Measurements from ENCODE around the gene ABCA13. TPM values are rescaled to one million over a fixed set of nuclear protein-coding genes. Genes with fewer than 3 reads are reported as not detected.

ABCA13 gene
- total and polyA plus RNA-seq, 2 donors from 2014 or later, result 0.62 to 6.0 TPM

GRCh38 chr7:48408731-48409130 lies 237.5 kb downstream of the ABCA13 start:
- no peaks in the 10 kb centered on the region for H3K9me3 ChIP-seq (ENCODE audit: control insufficient read depth in 2 of 3, insufficient read depth in 1 of 3, low read length in 3 of 3)
- H3K4me1 ChIP-seq (ENCODE audit: control insufficient read depth in 2 of 3, insufficient read depth in 2 of 3, low read depth in 1 of 3, low read length in 3 of 3), result no peaks in the 10 kb centered on the region
- intact Hi-C loops (cut with DNase I), result no loop called here
- no peaks in the 10 kb centered on the region for H3K27me3 ChIP-seq (ENCODE audit: control insufficient read depth, insufficient read depth, low read length)
- DNase-seq (no peak), FAIRE-seq (no peak)
- no peak overlapping the region for H3K4me3 ChIP-seq (ENCODE audit: low read length in 3 of 3)
- H3K36me3 ChIP-seq (ENCODE audit: control insufficient read depth in 2 of 3, insufficient read depth in 3 of 3, low read length in 3 of 3), result no peaks in the 10 kb centered on the region
- no peak overlapping the region for H3K9ac ChIP-seq (ENCODE audit: low read length in 3 of 3)
- no peak overlapping the region for H3K27ac ChIP-seq (ENCODE audit: low read depth in 2 of 2, low read length in 2 of 2)
- TF ChIP-seq, protein P1, sequence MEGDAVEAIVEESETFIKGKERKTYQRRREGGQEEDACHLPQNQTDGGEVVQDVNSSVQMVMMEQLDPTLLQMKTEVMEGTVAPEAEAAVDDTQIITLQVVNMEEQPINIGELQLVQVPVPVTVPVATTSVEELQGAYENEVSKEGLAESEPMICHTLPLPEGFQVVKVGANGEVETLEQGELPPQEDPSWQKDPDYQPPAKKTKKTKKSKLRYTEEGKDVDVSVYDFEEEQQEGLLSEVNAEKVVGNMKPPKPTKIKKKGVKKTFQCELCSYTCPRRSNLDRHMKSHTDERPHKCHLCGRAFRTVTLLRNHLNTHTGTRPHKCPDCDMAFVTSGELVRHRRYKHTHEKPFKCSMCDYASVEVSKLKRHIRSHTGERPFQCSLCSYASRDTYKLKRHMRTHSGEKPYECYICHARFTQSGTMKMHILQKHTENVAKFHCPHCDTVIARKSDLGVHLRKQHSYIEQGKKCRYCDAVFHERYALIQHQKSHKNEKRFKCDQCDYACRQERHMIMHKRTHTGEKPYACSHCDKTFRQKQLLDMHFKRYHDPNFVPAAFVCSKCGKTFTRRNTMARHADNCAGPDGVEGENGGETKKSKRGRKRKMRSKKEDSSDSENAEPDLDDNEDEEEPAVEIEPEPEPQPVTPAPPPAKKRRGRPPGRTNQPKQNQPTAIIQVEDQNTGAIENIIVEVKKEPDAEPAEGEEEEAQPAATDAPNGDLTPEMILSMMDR (IDR thresholded peaks at IDR 0.05; ENCODE audit: borderline replicate concordance, extremely low read depth, insufficient read depth), result no peak

DNA sequence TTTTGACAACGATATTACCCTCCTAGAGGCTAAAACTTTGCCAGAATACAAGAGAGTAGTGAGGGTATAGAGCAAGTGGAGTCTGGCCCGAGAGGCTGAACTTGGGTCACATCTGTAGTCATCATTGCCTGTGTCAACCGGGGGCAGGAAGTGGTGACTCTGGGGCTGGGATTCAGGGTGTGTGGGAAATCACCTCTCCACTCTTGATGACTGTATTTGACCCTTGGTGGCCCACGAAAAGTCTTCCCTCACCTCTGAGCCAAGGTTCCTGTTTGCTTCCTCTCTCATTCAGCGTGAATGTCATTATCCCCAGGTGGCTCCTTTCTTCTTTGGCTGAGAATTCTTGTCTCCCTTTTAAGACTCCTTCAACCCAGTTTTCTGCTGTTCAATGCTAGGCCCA lies 240.4 kb downstream of the ABCA13 start:
- H3K27ac ChIP-seq (ENCODE audit: low read depth in 2 of 2, low read length in 2 of 2), result no peak overlapping the region
- no peaks in the 10 kb centered on the region for H3K9me3 ChIP-seq (ENCODE audit: control insufficient read depth in 2 of 3, insufficient read depth in 1 of 3, low read length in 3 of 3)
- no peaks in the 10 kb centered on the region for H3K27me3 ChIP-seq (ENCODE audit: control insufficient read depth, insufficient read depth, low read length)
- intact Hi-C loops (cut with DNase I), result no loop called here
- H3K36me3 ChIP-seq (ENCODE audit: control insufficient read depth in 2 of 3, insufficient read depth in 3 of 3, low read length in 3 of 3), result no peaks in the 10 kb centered on the region
- no peak overlapping the region for H3K9ac ChIP-seq (ENCODE audit: low read length in 3 of 3)
- DNase-seq (no peak), FAIRE-seq (no peak)
- no peak overlapping the region for H3K4me3 ChIP-seq (ENCODE audit: low read length in 3 of 3)
- TF ChIP-seq, protein P1 (IDR thresholded peaks at IDR 0.05; ENCODE audit: borderline replicate concordance, extremely low read depth, insufficient read depth), result no peak
- no peaks in the 10 kb centered on the region for H3K4me1 ChIP-seq (ENCODE audit: control insufficient read depth in 2 of 3, insufficient read depth in 2 of 3, low read depth in 1 of 3, low read length in 3 of 3)

GRCh38 chr7:48414011-48414732 lies 242.9 kb downstream of the ABCA13 start:
- TF ChIP-seq, protein P1 (IDR thresholded peaks at IDR 0.05; ENCODE audit: borderline replicate concordance, extremely low read depth, insufficient read depth), result no peak
- Histone ChIP-seq H3K27me3 (ENCODE audit: control insufficient read depth, insufficient read depth, low read length) (no peaks in the 10 kb centered on the region), H3K4me1 (ENCODE audit: control insufficient read depth in 2 of 3, insufficient read depth in 2 of 3, low read depth in 1 of 3, low read length in 3 of 3) (no peaks in the 10 kb centered on the region), H3K9ac (ENCODE audit: low read length in 3 of 3) (no peak overlapping the region), H3K27ac (ENCODE audit: low read depth in 2 of 2, low read length in 2 of 2) (no peak overlapping the region), H3K4me3 (ENCODE audit: low read length in 3 of 3) (no peak overlapping the region), H3K9me3 (ENCODE audit: control insufficient read depth in 2 of 3, insufficient read depth in 1 of 3, low read length in 3 of 3) (no peaks in the 10 kb centered on the region), H3K36me3 (ENCODE audit: control insufficient read depth in 2 of 3, insufficient read depth in 3 of 3, low read length in 3 of 3) (no peaks in the 10 kb centered on the region)
- intact Hi-C loops (cut with DNase I), result no loop called here
- FAIRE-seq, result no peak
- DNase-seq, result no peak
